CD4-positive, alpha-beta T cell treated with Interleukin-12 subunit alpha and Interleukin-12 subunit beta, for 1 hour (primary cell): ENCODE measurements around the gene ASB7.

Experiments used
- DNase-seq: peaks from one replicate; pipeline ENCODE4 v3.0.0-alpha.2; 2020

The ASB7 gene

GRCh38 chr15:100687582-100688141 lies 85.3 kb downstream of the ASB7 start:
- no peak for DNase-seq

- no peak for DNase-seq
Observed at GRCh38 chr15:100688549-100689120, 86.2 kb downstream of the ASB7 start.

GRCh38 chr15:100689131-100689899 lies 86.9 kb downstream of the ASB7 start:
- no peak for DNase-seq

- no peak for DNase-seq
Observed at GRCh38 chr15:100690032-100690794, 87.8 kb downstream of the ASB7 start.

GRCh38 chr15:100690795-100691158 lies 88.4 kb downstream of the ASB7 start:
- no peak for DNase-seq

DNA sequence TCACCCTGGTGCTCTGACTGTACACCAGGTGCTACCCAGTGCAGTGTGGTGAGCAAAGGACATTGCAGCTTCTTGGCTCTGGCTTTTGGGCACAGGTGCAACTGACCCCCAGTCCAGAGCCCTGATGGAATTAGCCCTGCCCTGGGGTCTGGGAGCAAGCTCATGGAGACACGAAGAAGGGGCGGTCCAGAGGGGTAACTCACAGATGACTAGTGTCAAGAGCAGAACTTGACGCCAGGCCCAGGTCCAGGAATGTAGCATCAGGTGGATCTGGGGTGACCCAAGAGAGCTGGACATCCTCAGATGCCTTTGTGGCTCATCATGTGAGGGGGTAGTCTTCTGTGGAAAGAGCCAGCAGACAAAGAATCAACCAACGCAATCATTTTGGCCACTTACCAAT lies 88.9 kb downstream of the ASB7 start:
- DNase-seq: no peak

DNA sequence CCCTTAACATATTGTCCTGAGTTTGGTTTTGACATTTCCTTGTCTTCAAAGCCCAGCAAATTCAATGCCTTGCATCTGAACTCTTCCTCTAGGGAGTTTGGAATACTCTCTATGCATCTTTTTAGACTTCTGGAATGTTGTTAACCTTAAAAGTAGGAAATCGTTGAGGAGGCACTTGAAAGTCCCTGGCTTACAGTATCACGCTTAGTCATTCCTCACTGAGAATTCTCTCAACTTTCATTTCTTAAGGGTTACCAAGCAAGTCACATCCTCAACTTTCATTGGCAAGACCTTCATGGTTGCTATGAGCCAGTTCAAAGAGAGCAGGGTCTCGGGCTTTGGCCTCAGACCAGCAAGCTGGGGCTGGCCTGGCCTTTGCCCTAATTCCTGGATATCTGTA lies 89.9 kb downstream of the ASB7 start:
- no peak for DNase-seq

GRCh38 chr15:100692671-100693070 lies 90.3 kb downstream of the ASB7 start:
- no peak for DNase-seq

DNA sequence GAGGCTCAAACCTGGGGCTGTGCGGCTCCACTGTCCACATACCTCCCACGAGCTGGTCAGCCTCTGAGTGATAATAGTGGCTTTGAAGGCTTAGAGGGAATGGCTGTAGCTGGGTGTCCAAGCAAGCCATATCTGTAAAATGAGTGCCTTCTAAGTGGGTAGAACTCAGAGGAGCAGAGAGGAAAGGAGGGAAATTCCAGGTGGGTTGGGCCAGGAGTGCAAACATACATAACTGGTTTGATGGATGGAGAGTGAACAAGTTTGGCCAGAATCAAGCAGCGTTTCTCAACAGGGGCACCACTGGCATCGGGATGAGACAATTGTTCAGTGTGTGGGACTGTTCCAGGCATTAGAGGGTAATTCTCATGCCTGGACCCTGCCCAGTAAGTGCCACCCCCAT lies 91.1 kb downstream of the ASB7 start:
- DNase-seq: no peak

DNA sequence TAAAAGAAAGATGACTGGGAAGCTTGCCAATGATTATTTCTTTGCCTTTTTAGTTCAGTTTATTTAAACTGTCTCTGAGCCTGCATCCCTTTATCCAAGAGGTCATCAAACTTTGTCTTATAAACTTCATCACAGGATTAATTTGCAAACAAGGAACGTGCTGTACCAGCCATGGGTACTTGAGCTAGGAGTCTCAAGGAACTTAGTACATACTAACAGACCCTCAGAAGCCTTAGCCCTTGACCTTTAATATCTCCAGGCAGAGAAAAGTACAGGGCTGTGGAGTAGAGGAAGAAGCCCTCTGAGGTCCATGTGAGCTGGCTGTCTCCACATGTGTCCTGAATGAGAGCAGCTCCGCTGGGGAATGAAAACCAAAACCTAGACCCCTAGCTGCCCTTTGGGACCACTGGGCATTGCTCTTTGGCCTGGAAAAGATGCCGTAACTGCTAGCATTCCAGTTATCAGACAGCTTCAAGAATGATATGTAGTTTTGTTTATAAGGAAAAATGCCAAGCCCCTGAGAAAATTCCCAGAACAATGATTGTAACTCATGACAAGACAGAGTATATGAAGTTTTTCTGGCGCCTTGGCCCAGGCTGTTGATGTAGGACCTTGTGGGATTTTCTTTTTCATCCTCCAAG lies 92.1 kb downstream of the ASB7 start:
- no peak for DNase-seq

DNA sequence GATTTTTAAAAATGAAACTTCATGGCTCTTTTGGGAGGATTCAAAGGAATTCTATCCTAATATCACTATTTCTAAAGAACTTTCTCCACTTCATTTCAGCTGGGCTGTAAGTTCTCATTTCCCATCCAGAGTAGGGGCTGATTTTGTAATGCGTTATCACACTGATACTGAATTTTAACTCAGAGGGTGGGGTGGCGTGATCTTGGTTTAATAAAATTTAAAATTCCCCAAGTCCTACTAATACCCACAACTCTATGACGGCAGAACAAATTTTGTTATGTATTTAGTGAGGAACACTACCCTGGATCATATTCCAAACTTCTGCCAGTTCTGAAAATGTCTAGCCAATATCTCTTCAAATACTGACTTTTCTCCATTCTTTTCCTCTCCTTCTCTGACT lies 92.7 kb downstream of the ASB7 start:
- no peak for DNase-seq

GRCh38 chr15:100696452-100696851 lies 94.1 kb downstream of the ASB7 start:
- no peak for DNase-seq
